Liver (tissue), 9 donors: Measurements from ENCODE around the gene C17orf50. TPM values are rescaled to one million over a fixed set of nuclear protein-coding genes. Genes with fewer than 3 reads are reported as not detected.

Source experiments
- DNase-seq: peaks from one replicate; pipeline ENCODE4 v3.0.0-alpha.2; 2017; ENCODE audit warnings: low spot score
- H3K27ac ChIP-seq, 2 donors: one replicate each; pipeline ENCODE4 v1.7.0; 2013; ENCODE audit warnings: inconsistent platforms in 2 of 2, low read length in 2 of 2, control low read depth in 1 of 2, low read depth in 1 of 2, mild to moderate bottlenecking in 1 of 2
- H3K27me3 ChIP-seq, 4 donors: one replicate each; pipeline versions ENCODE4 v1.6.1 to v1.7.0; 2013; ENCODE audit warnings: low read length in 3 of 4, inconsistent platforms in 1 of 4, mild to moderate bottlenecking in 1 of 4, moderate library complexity in 1 of 4; ENCODE audit not compliant: control insufficient read depth in 4 of 4, insufficient read depth in 4 of 4
- H3K36me3 ChIP-seq, 4 donors: one replicate each; pipeline versions ENCODE4 v1.6.1 to v1.7.0; 2013; ENCODE audit warnings: low read length in 3 of 4, mild to moderate bottlenecking in 3 of 4, low read depth in 1 of 4, moderate library complexity in 1 of 4; ENCODE audit not compliant: control insufficient read depth in 4 of 4, insufficient read depth in 3 of 4
- H3K4me1 ChIP-seq, 4 donors: one replicate each; pipeline versions ENCODE4 v1.6.1 to v1.7.0; 2013; ENCODE audit warnings: low read length in 3 of 4, mild to moderate bottlenecking in 3 of 4, moderate library complexity in 1 of 4; ENCODE audit not compliant: control insufficient read depth in 4 of 4, insufficient read depth in 4 of 4
- H3K4me3 ChIP-seq, 3 donors: one replicate each; pipeline versions ENCODE4 v1.6.1 to v1.7.0; 2013; ENCODE audit warnings: low read length in 3 of 3, control low read depth in 1 of 3, low read depth in 1 of 3, mild to moderate bottlenecking in 1 of 3
- H3K9ac ChIP-seq, 2 donors: one replicate each; pipeline ENCODE4 v1.7.0; 2013; ENCODE audit warnings: low read length in 2 of 2, mild to moderate bottlenecking in 2 of 2, moderate library complexity in 2 of 2, control low read depth in 1 of 2, low read depth in 1 of 2
- H3K9me3 ChIP-seq, 4 donors: one replicate each; pipeline versions ENCODE4 v1.6.1 to v1.7.0; 2013; ENCODE audit warnings: low read length in 3 of 4; ENCODE audit not compliant: control insufficient read depth in 4 of 4
- EGR1 ChIP-seq, 2 donors: IDR thresholded peaks; 2 replicates each; pipeline ENCODE4 v1.6.1; 2016 to 2018; ENCODE audit warnings: antibody characterized with exemption in 2 of 2, low read depth in 2 of 2
- FOXA2 ChIP-seq: IDR thresholded peaks from 2 replicates; pipeline ENCODE4 v1.6.1; 2016; ENCODE audit warnings: antibody characterized with exemption
- GABPA ChIP-seq, 2 donors: IDR thresholded peaks in 1 of 2; conservative IDR thresholded peaks in 1 of 2; 2 replicates each; pipeline ENCODE4 v1.6.1; 2016; ENCODE audit warnings: antibody characterized with exemption in 2 of 2, mild to moderate bottlenecking in 1 of 2, moderate library complexity in 1 of 2
- HNF4A ChIP-seq, 2 donors: conservative IDR thresholded peaks; 2 replicates each; pipeline ENCODE4 v1.6.1; 2016; ENCODE audit warnings: antibody characterized with exemption in 2 of 2, mild to moderate bottlenecking in 2 of 2
- HNF4G ChIP-seq: IDR thresholded peaks from 2 replicates; pipeline ENCODE4 v1.6.1; 2016; ENCODE audit warnings: antibody characterized with exemption
- RAD21 ChIP-seq, 2 donors: IDR thresholded peaks; 2 replicates each; pipeline ENCODE4 v1.6.1; 2016; ENCODE audit warnings: antibody characterized with exemption in 2 of 2, mild to moderate bottlenecking in 2 of 2
- RXRA ChIP-seq, 2 donors: IDR thresholded peaks; 2 replicates each; pipeline ENCODE4 v1.6.1; 2017 to 2018; ENCODE audit warnings: antibody characterized with exemption in 2 of 2, mild to moderate bottlenecking in 1 of 2
- TAF1 ChIP-seq: conservative IDR thresholded peaks from 2 replicates; pipeline ENCODE4 v1.6.1; 2016; ENCODE audit warnings: antibody characterized with exemption, mild to moderate bottlenecking
- YY1 ChIP-seq: IDR thresholded peaks from 2 replicates; pipeline ENCODE4 v1.6.1; 2016; ENCODE audit warnings: antibody characterized with exemption, mild to moderate bottlenecking
- WGBS: extraction: QIAGEN DNeasy Blood & Tissue Kit; methylation state at CpG from one replicate; pipeline ENCODE4 v1.1.7; 2013; 5-methylcytosine and 5-hydroxymethylcytosine counted together
- polyA plus RNA-seq, 2 donors: library from polyadenylated mRNA; stranded (reverse) in 1 of 2; unstranded in 1 of 2; fragments of 200-250 nt in 1 of 2; fragments of >200 nt in 1 of 2; fragmentation: Nextera tagmentation in 1 of 2; extraction: Ambion mirVana in 1 of 2; gene quantifications; one replicate each; pipeline versions ENCODE4 v1.2.1 to v1.2.3, GENCODE V29; 2013 to 2015
- total RNA-seq, 2 donors: library from RNA; depleted of rRNA; stranded (reverse); fragments of >200 nt; gene quantifications; one replicate each; pipeline ENCODE4 v1.2.3, GENCODE V29; 2014
- TF ChIP-seq, protein P1 (sequence below): IDR thresholded peaks from 2 replicates; pipeline ENCODE4 v1.6.1; 2016; ENCODE audit warnings: antibody characterized with exemption
- TF ChIP-seq, protein P2 (sequence below): fragments of 150-350 bp; IDR thresholded peaks from 2 replicates; pipeline ENCODE4 v1.5.1; 2017; ENCODE audit warnings: improper control_type of control experiment, low read depth, low read length; ENCODE audit not compliant: missing input control
- donor health status: healthy.
- donor health status: healthy.
- donor health status: healthy.
- donor health status: healthy.
- donor health status: healthy.

C17orf50 gene
- total and polyA plus RNA-seq, 4 donors, result not detected

DNA sequence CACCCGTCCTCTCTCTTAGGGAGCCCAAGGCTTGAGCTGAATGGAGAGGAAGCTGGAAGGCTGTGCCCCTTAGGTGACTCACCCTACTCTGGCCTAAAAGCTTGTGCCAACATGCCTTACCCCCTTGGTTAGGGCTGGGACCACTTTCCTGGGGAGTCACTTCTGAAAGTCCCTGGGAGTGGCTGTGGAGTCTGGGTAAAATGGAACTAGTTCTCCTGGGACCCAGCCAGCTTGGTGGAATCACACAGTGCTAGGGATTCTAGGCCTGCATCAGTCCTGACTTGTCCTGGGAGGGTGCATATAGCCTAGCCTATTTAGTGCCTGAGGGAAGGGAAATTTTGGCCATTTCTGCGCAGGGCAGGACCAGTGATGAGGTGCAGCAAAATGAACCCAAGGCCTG is 24.2 kb downstream of the C17orf50 start:
- H3K9me3 ChIP-seq, result no peaks in the 10 kb centered on the region
- TF ChIP-seq, protein P1, sequence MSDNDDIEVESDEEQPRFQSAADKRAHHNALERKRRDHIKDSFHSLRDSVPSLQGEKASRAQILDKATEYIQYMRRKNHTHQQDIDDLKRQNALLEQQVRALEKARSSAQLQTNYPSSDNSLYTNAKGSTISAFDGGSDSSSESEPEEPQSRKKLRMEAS, result no peak
- no peak for TF ChIP-seq GABPA (IDR thresholded peaks at IDR 0.05 in 1 of 2, conservative IDR thresholded peaks at IDR 0.05 in 1 of 2)
- TF ChIP-seq HNF4G, result no peak
- no peak overlapping the region for H3K9ac ChIP-seq
- no peak overlapping the region for H3K4me3 ChIP-seq
- H3K27me3 ChIP-seq, result no peaks in the 10 kb centered on the region
- WGBS, result 91% methylated on average over 2 of the region's 2 CpGs
- DNase-seq, result no peak
- H3K36me3 ChIP-seq, result no peaks in the 10 kb centered on the region
- H3K4me1 ChIP-seq, result peaks cover 3 to 12% (median 9%) of the 10 kb centered on the region in 4 donors
- H3K27ac ChIP-seq, result no peak overlapping the region

DNA sequence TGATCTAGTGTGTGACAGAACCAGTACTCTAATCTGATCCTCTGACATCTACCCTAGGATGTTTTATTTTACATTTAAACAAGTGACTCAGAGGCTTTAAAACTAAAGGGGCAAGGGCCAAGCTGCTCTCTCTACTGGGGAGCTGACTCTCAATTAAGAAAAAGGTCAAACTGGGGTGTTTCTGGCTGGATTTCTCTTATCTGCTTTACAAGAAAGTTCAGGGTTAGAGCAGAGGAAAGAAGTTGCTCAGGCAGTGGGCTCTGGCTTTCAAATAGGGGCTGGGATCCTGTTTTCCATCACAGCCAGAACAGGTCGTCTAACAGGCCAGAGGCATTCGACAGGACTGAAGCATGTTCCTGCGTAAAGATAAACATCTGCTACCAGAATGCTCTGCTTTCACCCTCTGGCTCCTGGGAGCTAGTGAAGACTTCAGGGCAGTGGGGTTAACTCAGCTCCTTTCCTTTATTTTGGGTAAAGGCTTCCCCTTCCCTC is 26.3 kb downstream of the C17orf50 start:
- no peaks in the 10 kb centered on the region for H3K9me3 ChIP-seq
- H3K4me3 ChIP-seq, result no peak overlapping the region
- no peak overlapping the region for H3K27ac ChIP-seq
- H3K4me1 ChIP-seq, result peaks cover 3 to 12% (median 9%) of the 10 kb centered on the region in 4 donors
- TF ChIP-seq RAD21 (IDR thresholded peaks at IDR 0.05), result no peak
- H3K27me3 ChIP-seq, result no peaks in the 10 kb centered on the region
- H3K36me3 ChIP-seq, result no peaks in the 10 kb centered on the region
- no peak overlapping the region for H3K9ac ChIP-seq
- WGBS, result 71% methylated on average over 3 of the region's 3 CpGs
- no peak for DNase-seq

DNA sequence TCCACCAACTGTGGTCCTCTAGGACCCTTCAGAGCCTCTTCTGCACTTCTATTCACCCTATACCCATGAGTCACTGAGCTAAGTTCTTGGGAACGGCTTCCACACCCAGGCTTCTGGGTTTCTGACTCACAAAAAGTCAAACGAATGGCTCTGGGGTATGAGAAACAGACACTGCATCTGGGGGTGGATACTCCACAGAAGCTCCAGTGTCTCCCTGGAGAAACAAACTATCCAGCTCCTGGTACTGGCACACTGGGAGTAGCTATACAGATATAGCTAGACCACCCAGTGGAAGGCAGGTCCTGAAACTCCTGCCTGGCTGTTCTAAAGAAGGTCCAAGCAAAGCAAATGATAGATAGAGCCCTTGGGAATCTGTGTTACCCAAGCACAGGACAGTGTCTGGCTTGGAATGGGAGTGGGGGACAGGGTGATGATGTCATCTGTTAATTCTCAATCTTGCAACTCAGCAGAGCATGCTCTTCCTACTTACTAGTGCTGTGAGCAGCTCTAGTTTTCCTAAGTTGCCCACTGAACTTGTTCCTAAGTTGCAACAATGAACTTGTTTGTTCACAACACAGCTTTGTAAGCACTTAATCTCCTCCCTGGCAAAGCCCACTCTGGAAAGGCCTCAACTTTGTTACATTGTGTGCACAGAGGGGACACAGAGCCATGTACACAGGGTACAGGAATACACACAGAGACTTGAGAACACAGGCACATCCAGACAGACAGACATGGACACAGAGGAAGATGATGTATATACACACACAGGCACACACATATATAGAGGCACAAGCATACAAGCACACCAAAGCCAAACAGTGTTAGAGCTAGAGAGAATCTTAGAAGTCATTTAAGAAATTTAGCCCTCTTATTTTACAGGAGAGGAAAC is 28.0 kb downstream of the C17orf50 start:
- no peak for DNase-seq
- Histone ChIP-seq H3K9me3 (no peaks in the 10 kb centered on the region), H3K4me3 (no peak overlapping the region), H3K27ac (no peak overlapping the region), H3K27me3 (no peaks in the 10 kb centered on the region), H3K36me3 (peaks cover 0 to 2% (median 0%) of the 10 kb centered on the region in 4 donors), H3K9ac (no peak overlapping the region), H3K4me1 (peaks cover 0 to 4% (median 2%) of the 10 kb centered on the region in 4 donors)
- WGBS, result 74% methylated on average over 2 of the region's 2 CpGs
- TF ChIP-seq YY1 (no peak), FOXA2 (no peak), TAF1 (no peak), RXRA (IDR thresholded peaks at IDR 0.05) (no peak)
- TF ChIP-seq, protein P2, sequence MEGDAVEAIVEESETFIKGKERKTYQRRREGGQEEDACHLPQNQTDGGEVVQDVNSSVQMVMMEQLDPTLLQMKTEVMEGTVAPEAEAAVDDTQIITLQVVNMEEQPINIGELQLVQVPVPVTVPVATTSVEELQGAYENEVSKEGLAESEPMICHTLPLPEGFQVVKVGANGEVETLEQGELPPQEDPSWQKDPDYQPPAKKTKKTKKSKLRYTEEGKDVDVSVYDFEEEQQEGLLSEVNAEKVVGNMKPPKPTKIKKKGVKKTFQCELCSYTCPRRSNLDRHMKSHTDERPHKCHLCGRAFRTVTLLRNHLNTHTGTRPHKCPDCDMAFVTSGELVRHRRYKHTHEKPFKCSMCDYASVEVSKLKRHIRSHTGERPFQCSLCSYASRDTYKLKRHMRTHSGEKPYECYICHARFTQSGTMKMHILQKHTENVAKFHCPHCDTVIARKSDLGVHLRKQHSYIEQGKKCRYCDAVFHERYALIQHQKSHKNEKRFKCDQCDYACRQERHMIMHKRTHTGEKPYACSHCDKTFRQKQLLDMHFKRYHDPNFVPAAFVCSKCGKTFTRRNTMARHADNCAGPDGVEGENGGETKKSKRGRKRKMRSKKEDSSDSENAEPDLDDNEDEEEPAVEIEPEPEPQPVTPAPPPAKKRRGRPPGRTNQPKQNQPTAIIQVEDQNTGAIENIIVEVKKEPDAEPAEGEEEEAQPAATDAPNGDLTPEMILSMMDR, result no peak
- TF ChIP-seq, protein P1, result no peak

DNA sequence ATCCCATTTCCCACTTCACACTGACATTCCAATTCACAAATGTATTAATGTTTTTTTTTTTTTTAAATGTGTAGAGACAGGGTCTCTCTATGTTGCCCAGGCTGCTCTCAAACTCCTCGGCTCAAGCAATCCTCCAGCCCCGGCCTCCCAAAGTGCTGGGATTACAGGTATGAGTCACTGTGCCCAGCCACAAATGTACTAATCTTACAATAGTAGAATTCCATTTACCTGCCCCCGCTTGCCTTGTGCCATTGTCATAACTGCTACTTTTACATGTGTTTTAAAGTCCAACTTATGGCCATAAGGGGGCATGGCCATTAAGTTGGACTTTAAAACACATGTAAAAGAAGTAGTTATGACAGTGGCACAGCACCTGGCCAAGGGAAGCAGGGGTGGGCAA is 30.2 kb downstream of the C17orf50 start:
- H3K4me3 ChIP-seq, result no peak overlapping the region
- H3K27ac ChIP-seq, result no peak overlapping the region
- 93% methylated on average over 3 of the region's 3 CpGs for WGBS
- no peaks in the 10 kb centered on the region for H3K9me3 ChIP-seq
- DNase-seq, result no peak
- peaks cover 0 to 7% (median 3%) of the 10 kb centered on the region in 4 donors for H3K27me3 ChIP-seq
- TF ChIP-seq, protein P1, result no peak
- TF ChIP-seq RAD21 (IDR thresholded peaks at IDR 0.05) (no peak), HNF4A (conservative IDR thresholded peaks at IDR 0.05) (no peak), FOXA2 (no peak), HNF4G (no peak), TAF1 (no peak), GABPA (IDR thresholded peaks at IDR 0.05 in 1 of 2, conservative IDR thresholded peaks at IDR 0.05 in 1 of 2) (no peak), RXRA (IDR thresholded peaks at IDR 0.05) (no peak), EGR1 (IDR thresholded peaks at IDR 0.05; ENCODE audit: low read depth in 2 of 2) (no peak)
- H3K36me3 ChIP-seq, result peaks cover 0 to 2% (median 0%) of the 10 kb centered on the region in 4 donors
- no peak overlapping the region for H3K9ac ChIP-seq
- peaks cover 4 to 11% (median 10%) of the 10 kb centered on the region in 4 donors for H3K4me1 ChIP-seq
